Astrocyte of the spinal cord (primary cell): ENCODE measurements around the gene LRP5.

ENCODE experiments used
- DNase-seq: peaks from one replicate; pipeline ENCODE4 v3.0.0; 2011; ENCODE audit warnings: low read depth, low spot score
- H3K4me3 ChIP-seq: 2 replicates; pipeline ENCODE4 v1.5.1; 2011; ENCODE audit warnings: low read depth, mild to moderate bottlenecking, low read length, moderate library complexity
- CTCF ChIP-seq: IDR thresholded peaks from 2 replicates; pipeline ENCODE4 v1.5.1; 2012; ENCODE audit warnings: low read depth, mild to moderate bottlenecking, low read length, inconsistent platforms
- in situ Hi-C: cut with HindIII; loops from 2 replicates; pipeline ENCODE4 v1.10.0; 2017; ENCODE audit warnings: low sequenced_read_pairs

LRP5 gene

GRCh38 chr11:68329536-68329935, 17.1 kb downstream of the LRP5 start:
- DNase-seq: no peak
- no peak overlapping the region for H3K4me3 ChIP-seq
- in situ Hi-C loops: no loop called here
- TF ChIP-seq CTCF: no peak

- no peak for TF ChIP-seq CTCF
- DNase-seq: no peak
- no peak overlapping the region for H3K4me3 ChIP-seq
- in situ Hi-C loops: no loop called here
Measured at GRCh38 chr11:68329978-68330699, 17.7 kb downstream of the LRP5 start.

GRCh38 chr11:68330700-68331337, 18.4 kb downstream of the LRP5 start:
- in situ Hi-C loops: no loop called here
- TF ChIP-seq CTCF: no peak
- no peak overlapping the region for H3K4me3 ChIP-seq
- no peak for DNase-seq

- in situ Hi-C loops: no loop called here
- no peak for TF ChIP-seq CTCF
- H3K4me3 ChIP-seq: no peak overlapping the region
- no peak for DNase-seq
Measured at GRCh38 chr11:68331338-68331947, 19.1 kb downstream of the LRP5 start.

- no peak for TF ChIP-seq CTCF
- in situ Hi-C loops: no loop called here
- DNase-seq: no peak
Measured at GRCh38 chr11:68332186-68332585, 19.8 kb downstream of the LRP5 start.

GRCh38 chr11:68333173-68333572, 20.8 kb downstream of the LRP5 start:
- DNase-seq: no peak
- no peak overlapping the region for H3K4me3 ChIP-seq
- in situ Hi-C loops: no loop called here
- TF ChIP-seq CTCF: no peak

More at GRCh38 chr11:68332186-68332585, 19.8 kb downstream of the LRP5 start:
- no peak overlapping the region for H3K4me3 ChIP-seq
